ENCODE results near the gene TRIM52. TPM values are rescaled to one million over a fixed set of nuclear protein-coding genes. Genes with fewer than 3 reads are reported as not detected.

TRIM52 gene
- total RNA-seq, 2 donors from 2014 or later: 9.8 to 13.5 TPM

GRCh38 chr5:181207214-181207959 is 53.6 kb downstream of the TRIM52 start:
- intact Hi-C loops (cut with DNase I): no loop called here
- Histone ChIP-seq H3K4me1 (peaks cover 5% of the 10 kb centered on the region), H3K27me3 (no peaks in the 10 kb centered on the region), H3K27ac (peak overlapping the region; percentile 62), H3K9me3 (no peaks in the 10 kb centered on the region), H3K4me3 (peak overlapping the region; percentile 40), H3K9ac (ENCODE audit: low read depth in 2 of 2, low read length in 2 of 2) (peak overlapping the region in 1 of 2 donors; percentile 63), H3K36me3 (no peaks in the 10 kb centered on the region)
- no peak for TF ChIP-seq CTCF (IDR thresholded peaks at IDR 0.05)
- DNase-seq: peak; percentile 93

GRCh38 chr5:181205761-181206649 is 54.9 kb downstream of the TRIM52 start:
- Histone ChIP-seq H3K27ac (no peak overlapping the region), H3K36me3 (no peaks in the 10 kb centered on the region), H3K9me3 (no peaks in the 10 kb centered on the region), H3K9ac (ENCODE audit: low read depth in 2 of 2, low read length in 2 of 2) (peak overlapping the region; percentile 56 to 63), H3K4me3 (peak overlapping the region; percentile 47), H3K4me1 (peaks cover 5% of the 10 kb centered on the region), H3K27me3 (no peaks in the 10 kb centered on the region)
- DNase-seq: peak; percentile 50
- TF ChIP-seq CTCF (IDR thresholded peaks at IDR 0.05): no peak
- intact Hi-C loops (cut with DNase I): no loop called here

Small RNAs within 50 kb of the gene (microRNA-seq; reads per million reads assigned to microRNA genes)
- not detected for gene MIR4638

Other genes with a start within 250 kb of the TRIM52 start
- gene BTNL9, start 220.9 kb downstream of the TRIM52 start, total RNA-seq: 1 to 10 TPM; 2.8 to 5.3 TPM
- gene OR2V1, start 130.0 kb downstream of the TRIM52 start, total RNA-seq: not detected
- gene OR2V2, start 113.6 kb downstream of the TRIM52 start, total RNA-seq: not detected
- gene TRIM7, start 55.9 kb downstream of the TRIM52 start, total RNA-seq: 1 to 10 TPM; 6.8 to 8.7 TPM
- 10 to 100 TPM; 22.2 to 41.1 TPM for gene TRIM41, start 37.9 kb downstream of the TRIM52 start, total RNA-seq
- gene RACK1, start 17.2 kb downstream of the TRIM52 start, total RNA-seq: 1,000 to 10,000 TPM; 1,252 to 1,403 TPM
- gene OR4F3, start 106.1 kb upstream of the TRIM52 start, total RNA-seq: not detected